ENCODE data around the gene CALCOCO1.
A peak's percentile ranks its signal among the peaks of the same experiment; 100 is the strongest.

Gene CALCOCO1

GRCh38 chr12:53700567-53700966, 26.7 kb downstream of the CALCOCO1 start:
- Histone ChIP-seq H3K9ac (ENCODE audit: low read depth in 1 of 2, low read length in 2 of 2) (no peak overlapping the region), H3K9me3 (ENCODE audit: control insufficient read depth in 1 of 2, low read length in 2 of 2) (no peaks in the 10 kb centered on the region), H3K4me3 (ENCODE audit: low read depth in 1 of 2, low read length in 2 of 2) (no peak overlapping the region), H3K36me3 (ENCODE audit: control insufficient read depth in 1 of 2, insufficient read depth in 2 of 2, low read length in 2 of 2) (no peaks in the 10 kb centered on the region), H3K4me1 (ENCODE audit: control insufficient read depth in 1 of 2, insufficient read depth in 2 of 2, low read length in 2 of 2) (peaks cover 8 to 9% of the 10 kb centered on the region in 2 donors), H3K27me3 (ENCODE audit: control insufficient read depth in 1 of 2, insufficient read depth in 2 of 2, low read length in 2 of 2) (peaks cover 57 to 72% of the 10 kb centered on the region in 2 donors), H3K27ac (ENCODE audit: low read depth, low read length) (no peak overlapping the region)

- no peaks in the 10 kb centered on the region for H3K9me3 ChIP-seq (ENCODE audit: control insufficient read depth in 1 of 2, low read length in 2 of 2)
- no peak overlapping the region for H3K4me3 ChIP-seq (ENCODE audit: low read depth in 1 of 2, low read length in 2 of 2)
- no peaks in the 10 kb centered on the region for H3K36me3 ChIP-seq (ENCODE audit: control insufficient read depth in 1 of 2, insufficient read depth in 2 of 2, low read length in 2 of 2)
- no peak overlapping the region for H3K27ac ChIP-seq (ENCODE audit: low read depth, low read length)
- H3K27me3 ChIP-seq (ENCODE audit: control insufficient read depth in 1 of 2, insufficient read depth in 2 of 2, low read length in 2 of 2): peaks cover 63 to 79% of the 10 kb centered on the region in 2 donors
- H3K4me1 ChIP-seq (ENCODE audit: control insufficient read depth in 1 of 2, insufficient read depth in 2 of 2, low read length in 2 of 2): peaks cover 9 to 13% of the 10 kb centered on the region in 2 donors
- no peak overlapping the region for H3K9ac ChIP-seq (ENCODE audit: low read depth in 1 of 2, low read length in 2 of 2)
Observed at GRCh38 chr12:53699678-53700025, 27.6 kb downstream of the CALCOCO1 start.

- no peak overlapping the region for H3K27ac ChIP-seq (ENCODE audit: low read depth, low read length)
- no peak overlapping the region for H3K9ac ChIP-seq (ENCODE audit: low read depth in 1 of 2, low read length in 2 of 2)
- H3K9me3 ChIP-seq (ENCODE audit: control insufficient read depth in 1 of 2, low read length in 2 of 2): no peaks in the 10 kb centered on the region
- H3K36me3 ChIP-seq (ENCODE audit: control insufficient read depth in 1 of 2, insufficient read depth in 2 of 2, low read length in 2 of 2): no peaks in the 10 kb centered on the region
- no peak overlapping the region for H3K4me3 ChIP-seq (ENCODE audit: low read depth in 1 of 2, low read length in 2 of 2)
- peaks cover 65 to 83% of the 10 kb centered on the region in 2 donors for H3K27me3 ChIP-seq (ENCODE audit: control insufficient read depth in 1 of 2, insufficient read depth in 2 of 2, low read length in 2 of 2)
- H3K4me1 ChIP-seq (ENCODE audit: control insufficient read depth in 1 of 2, insufficient read depth in 2 of 2, low read length in 2 of 2): peaks cover 9 to 13% of the 10 kb centered on the region in 2 donors
Observed at GRCh38 chr12:53698948-53699677, 28.1 kb downstream of the CALCOCO1 start.

GRCh38 chr12:53696655-53697331, 30.5 kb downstream of the CALCOCO1 start:
- H3K4me1 ChIP-seq (ENCODE audit: control insufficient read depth in 1 of 2, insufficient read depth in 2 of 2, low read length in 2 of 2): peaks cover 9 to 13% of the 10 kb centered on the region in 2 donors
- H3K9ac ChIP-seq (ENCODE audit: low read depth in 1 of 2, low read length in 2 of 2): peak overlapping the region; percentile 23 to 39
- peaks cover 58 to 77% of the 10 kb centered on the region in 2 donors for H3K27me3 ChIP-seq (ENCODE audit: control insufficient read depth in 1 of 2, insufficient read depth in 2 of 2, low read length in 2 of 2)
- peak overlapping the region; percentile 56 to 64 for H3K4me3 ChIP-seq (ENCODE audit: low read depth in 1 of 2, low read length in 2 of 2)
- H3K9me3 ChIP-seq (ENCODE audit: control insufficient read depth in 1 of 2, low read length in 2 of 2): no peaks in the 10 kb centered on the region
- H3K27ac ChIP-seq (ENCODE audit: low read depth, low read length): no peak overlapping the region
- no peaks in the 10 kb centered on the region for H3K36me3 ChIP-seq (ENCODE audit: control insufficient read depth in 1 of 2, insufficient read depth in 2 of 2, low read length in 2 of 2)

GRCh38 chr12:53696285-53696654, 31.0 kb downstream of the CALCOCO1 start:
- peak overlapping the region; percentile 56 to 64 for H3K4me3 ChIP-seq (ENCODE audit: low read depth in 1 of 2, low read length in 2 of 2)
- H3K9me3 ChIP-seq (ENCODE audit: control insufficient read depth in 1 of 2, low read length in 2 of 2): no peaks in the 10 kb centered on the region
- peaks cover 9 to 13% of the 10 kb centered on the region in 2 donors for H3K4me1 ChIP-seq (ENCODE audit: control insufficient read depth in 1 of 2, insufficient read depth in 2 of 2, low read length in 2 of 2)
- H3K27ac ChIP-seq (ENCODE audit: low read depth, low read length): no peak overlapping the region
- no peaks in the 10 kb centered on the region for H3K36me3 ChIP-seq (ENCODE audit: control insufficient read depth in 1 of 2, insufficient read depth in 2 of 2, low read length in 2 of 2)
- H3K27me3 ChIP-seq (ENCODE audit: control insufficient read depth in 1 of 2, insufficient read depth in 2 of 2, low read length in 2 of 2): peaks cover 58 to 73% of the 10 kb centered on the region in 2 donors
- peak overlapping the region; percentile 23 to 39 for H3K9ac ChIP-seq (ENCODE audit: low read depth in 1 of 2, low read length in 2 of 2)

- no peak overlapping the region for H3K4me3 ChIP-seq (ENCODE audit: low read depth in 1 of 2, low read length in 2 of 2)
- H3K9ac ChIP-seq (ENCODE audit: low read depth in 1 of 2, low read length in 2 of 2): no peak overlapping the region
- peaks cover 55 to 65% of the 10 kb centered on the region in 2 donors for H3K27me3 ChIP-seq (ENCODE audit: control insufficient read depth in 1 of 2, insufficient read depth in 2 of 2, low read length in 2 of 2)
Observed at GRCh38 chr12:53695152-53696145, 31.8 kb downstream of the CALCOCO1 start.

GRCh38 chr12:53694756-53695151, 32.5 kb downstream of the CALCOCO1 start:
- H3K36me3 ChIP-seq (ENCODE audit: control insufficient read depth in 1 of 2, insufficient read depth in 2 of 2, low read length in 2 of 2): no peaks in the 10 kb centered on the region
- no peak overlapping the region for H3K4me3 ChIP-seq (ENCODE audit: low read depth in 1 of 2, low read length in 2 of 2)
- H3K27ac ChIP-seq (ENCODE audit: low read depth, low read length): no peak overlapping the region
- H3K27me3 ChIP-seq (ENCODE audit: control insufficient read depth in 1 of 2, insufficient read depth in 2 of 2, low read length in 2 of 2): peaks cover 51 to 58% of the 10 kb centered on the region in 2 donors
- no peak overlapping the region for H3K9ac ChIP-seq (ENCODE audit: low read depth in 1 of 2, low read length in 2 of 2)
- H3K4me1 ChIP-seq (ENCODE audit: control insufficient read depth in 1 of 2, insufficient read depth in 2 of 2, low read length in 2 of 2): peaks cover 9 to 13% of the 10 kb centered on the region in 2 donors
- no peaks in the 10 kb centered on the region for H3K9me3 ChIP-seq (ENCODE audit: control insufficient read depth in 1 of 2, low read length in 2 of 2)

More at GRCh38 chr12:53695152-53696145, 31.8 kb downstream of the CALCOCO1 start:
- Histone ChIP-seq H3K36me3 (ENCODE audit: control insufficient read depth in 1 of 2, insufficient read depth in 2 of 2, low read length in 2 of 2) (no peaks in the 10 kb centered on the region), H3K27ac (ENCODE audit: low read depth, low read length) (no peak overlapping the region), H3K9me3 (ENCODE audit: control insufficient read depth in 1 of 2, low read length in 2 of 2) (no peaks in the 10 kb centered on the region), H3K4me1 (ENCODE audit: control insufficient read depth in 1 of 2, insufficient read depth in 2 of 2, low read length in 2 of 2) (peaks cover 9 to 13% of the 10 kb centered on the region in 2 donors)

- Histone ChIP-seq H3K27me3 (ENCODE audit: control insufficient read depth in 1 of 2, insufficient read depth in 2 of 2, low read length in 2 of 2) (peaks cover 3 to 4% of the 10 kb centered on the region in 2 donors), H3K9ac (ENCODE audit: low read depth in 1 of 2, low read length in 2 of 2) (no peak overlapping the region), H3K9me3 (ENCODE audit: control insufficient read depth in 1 of 2, low read length in 2 of 2) (no peaks in the 10 kb centered on the region), H3K36me3 (ENCODE audit: control insufficient read depth in 1 of 2, insufficient read depth in 2 of 2, low read length in 2 of 2) (no peaks in the 10 kb centered on the region), H3K4me3 (ENCODE audit: low read depth in 1 of 2, low read length in 2 of 2) (no peak overlapping the region), H3K27ac (ENCODE audit: low read depth, low read length) (no peak overlapping the region), H3K4me1 (ENCODE audit: control insufficient read depth in 1 of 2, insufficient read depth in 2 of 2, low read length in 2 of 2) (no peaks in the 10 kb centered on the region)
Observed at GRCh38 chr12:53688134-53688533, 39.1 kb downstream of the CALCOCO1 start.

GRCh38 chr12:53686436-53686835, 40.8 kb downstream of the CALCOCO1 start:
- H3K27me3 ChIP-seq (ENCODE audit: control insufficient read depth in 1 of 2, insufficient read depth in 2 of 2, low read length in 2 of 2): no peaks in the 10 kb centered on the region
- H3K27ac ChIP-seq (ENCODE audit: low read depth, low read length): no peak overlapping the region
- no peaks in the 10 kb centered on the region for H3K36me3 ChIP-seq (ENCODE audit: control insufficient read depth in 1 of 2, insufficient read depth in 2 of 2, low read length in 2 of 2)
- H3K9ac ChIP-seq (ENCODE audit: low read depth in 1 of 2, low read length in 2 of 2): no peak overlapping the region
- H3K4me1 ChIP-seq (ENCODE audit: control insufficient read depth in 1 of 2, insufficient read depth in 2 of 2, low read length in 2 of 2): no peaks in the 10 kb centered on the region
- H3K9me3 ChIP-seq (ENCODE audit: control insufficient read depth in 1 of 2, low read length in 2 of 2): no peaks in the 10 kb centered on the region
- H3K4me3 ChIP-seq (ENCODE audit: low read depth in 1 of 2, low read length in 2 of 2): no peak overlapping the region

Measured in duodenal mucosa (tissue), 2 donors.